ENCODE measurements around the gene UBASH3B. TPM values are rescaled to one million over a fixed set of nuclear protein-coding genes. Genes with fewer than 3 reads are reported as not detected.

The UBASH3B gene
- total RNA-seq, 3 donors from 2014 or later: 3.5 to 5.9 (median 3.9) TPM

DNA sequence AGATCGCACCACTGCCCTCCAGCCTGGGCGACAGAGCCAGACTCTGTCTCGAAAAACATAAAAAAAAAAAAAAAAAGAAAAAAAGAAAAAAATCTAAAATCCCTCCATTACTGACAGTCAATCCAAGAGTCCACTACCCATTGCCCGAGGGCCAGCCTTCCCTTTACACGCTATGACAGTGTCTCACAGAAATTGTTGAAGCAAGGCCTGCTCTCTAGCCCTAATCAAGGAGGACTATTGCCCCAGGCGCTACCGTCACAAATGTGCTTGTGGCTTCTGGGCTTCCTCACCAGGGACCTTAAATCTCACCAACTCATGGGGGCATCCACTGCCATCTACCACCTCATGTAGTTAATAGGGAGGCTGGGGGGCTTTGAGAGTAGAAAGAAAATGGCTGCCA lies 49.9 kb downstream of the UBASH3B start:
- Histone ChIP-seq H3K36me3 (ENCODE audit: low read depth) (no peaks in the 10 kb centered on the region), H3K9me3 (no peaks in the 10 kb centered on the region), H3K4me3 (no peak overlapping the region), H3K4me1 (ENCODE audit: low read depth) (no peaks in the 10 kb centered on the region)
- DNase-seq (no peak), ATAC-seq (no peak)
- intact Hi-C loops (cut with DNase I, micrococcal nuclease): no loop called here
- TF ChIP-seq, protein P1, sequence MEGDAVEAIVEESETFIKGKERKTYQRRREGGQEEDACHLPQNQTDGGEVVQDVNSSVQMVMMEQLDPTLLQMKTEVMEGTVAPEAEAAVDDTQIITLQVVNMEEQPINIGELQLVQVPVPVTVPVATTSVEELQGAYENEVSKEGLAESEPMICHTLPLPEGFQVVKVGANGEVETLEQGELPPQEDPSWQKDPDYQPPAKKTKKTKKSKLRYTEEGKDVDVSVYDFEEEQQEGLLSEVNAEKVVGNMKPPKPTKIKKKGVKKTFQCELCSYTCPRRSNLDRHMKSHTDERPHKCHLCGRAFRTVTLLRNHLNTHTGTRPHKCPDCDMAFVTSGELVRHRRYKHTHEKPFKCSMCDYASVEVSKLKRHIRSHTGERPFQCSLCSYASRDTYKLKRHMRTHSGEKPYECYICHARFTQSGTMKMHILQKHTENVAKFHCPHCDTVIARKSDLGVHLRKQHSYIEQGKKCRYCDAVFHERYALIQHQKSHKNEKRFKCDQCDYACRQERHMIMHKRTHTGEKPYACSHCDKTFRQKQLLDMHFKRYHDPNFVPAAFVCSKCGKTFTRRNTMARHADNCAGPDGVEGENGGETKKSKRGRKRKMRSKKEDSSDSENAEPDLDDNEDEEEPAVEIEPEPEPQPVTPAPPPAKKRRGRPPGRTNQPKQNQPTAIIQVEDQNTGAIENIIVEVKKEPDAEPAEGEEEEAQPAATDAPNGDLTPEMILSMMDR (IDR thresholded peaks at IDR 0.05): no peak

DNA sequence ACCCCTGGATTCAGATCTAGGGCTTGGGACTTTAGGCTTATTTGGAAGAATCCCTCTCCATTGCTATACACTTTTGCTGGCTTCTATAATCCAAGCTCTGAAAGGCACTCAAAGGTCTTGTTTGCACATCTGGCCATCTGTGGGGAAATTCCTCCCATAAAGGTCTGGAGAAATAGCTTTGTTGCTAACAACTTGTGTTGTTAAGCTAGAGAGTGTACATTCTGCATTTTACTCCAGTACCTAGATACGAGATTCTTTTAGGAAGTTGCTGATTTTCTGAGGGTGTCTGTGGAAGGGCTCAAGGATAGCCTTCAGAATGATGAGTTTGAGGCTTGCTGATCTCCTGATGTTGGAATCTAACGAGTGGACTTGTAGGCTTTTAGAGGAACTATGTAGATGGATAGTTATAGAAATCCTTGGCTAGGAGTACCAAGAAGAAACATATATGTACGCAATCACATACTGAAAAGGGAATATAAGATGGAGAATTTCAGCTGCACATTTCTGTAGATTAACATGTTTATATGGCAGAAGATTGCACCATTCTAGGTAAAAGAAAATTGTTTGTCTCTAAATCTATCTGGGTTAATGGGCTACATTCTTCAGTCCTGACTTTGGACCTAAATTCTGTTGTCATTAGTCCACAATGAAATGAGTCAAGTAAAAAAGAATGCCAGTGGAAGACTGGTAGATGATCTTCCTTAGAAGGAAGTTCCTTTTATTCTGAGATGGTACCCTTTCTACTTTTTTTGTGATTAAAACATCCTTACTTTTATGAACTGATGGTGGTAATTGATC lies 51.0 kb downstream of the UBASH3B start:
- Histone ChIP-seq H3K36me3 (ENCODE audit: low read depth) (no peaks in the 10 kb centered on the region), H3K4me1 (ENCODE audit: low read depth) (no peaks in the 10 kb centered on the region), H3K4me3 (no peak overlapping the region), H3K9me3 (no peaks in the 10 kb centered on the region)
- no peak for DNase-seq
- intact Hi-C loops (cut with DNase I, micrococcal nuclease): no loop called here
- TF ChIP-seq, protein P1 (IDR thresholded peaks at IDR 0.05): no peak
- ATAC-seq: no peak

DNA sequence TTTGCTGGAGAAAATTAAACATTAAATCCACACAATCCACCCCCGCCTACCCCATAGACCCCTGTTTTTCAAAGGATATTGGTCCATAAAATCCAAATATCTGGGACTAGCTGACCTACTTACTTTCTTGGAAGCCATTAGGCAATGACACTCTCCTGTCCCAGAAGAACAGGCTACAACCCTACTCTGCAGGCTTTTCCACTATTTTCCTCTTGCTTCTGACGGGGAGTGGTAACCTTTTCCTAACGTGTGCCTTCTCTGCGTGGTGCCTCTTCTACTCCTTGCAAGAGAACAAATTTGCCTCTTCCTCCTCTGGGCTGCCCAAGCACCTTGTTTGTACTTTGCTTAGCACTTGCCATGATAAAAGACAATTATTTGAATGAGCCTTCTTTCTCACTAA lies 51.6 kb downstream of the UBASH3B start:
- ATAC-seq: no peak

DNA sequence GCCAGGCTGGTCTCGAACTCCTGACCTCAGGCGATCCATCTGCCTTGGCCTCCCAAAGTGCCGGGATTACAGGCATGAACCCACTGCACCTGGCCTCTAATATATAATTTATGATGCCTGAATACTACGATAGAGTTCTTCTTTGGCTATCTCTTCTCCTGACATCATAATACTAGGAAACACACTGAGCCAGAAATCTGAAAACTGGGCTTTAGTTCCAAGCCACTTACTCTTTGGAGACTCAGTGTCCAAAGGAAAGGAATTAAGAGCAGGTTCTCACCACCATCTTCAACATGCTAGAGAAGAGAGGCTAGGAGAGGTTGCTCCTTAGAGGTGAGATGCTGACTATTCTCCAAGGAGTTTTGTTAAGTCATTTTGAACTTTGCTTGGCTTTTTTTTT lies 52.4 kb downstream of the UBASH3B start:
- TF ChIP-seq, protein P1 (IDR thresholded peaks at IDR 0.05): no peak
- Histone ChIP-seq H3K36me3 (ENCODE audit: low read depth) (no peaks in the 10 kb centered on the region), H3K4me1 (ENCODE audit: low read depth) (no peaks in the 10 kb centered on the region), H3K9me3 (no peaks in the 10 kb centered on the region), H3K4me3 (no peak overlapping the region)
- intact Hi-C loops (cut with DNase I, micrococcal nuclease): no loop called here
- no peak for ATAC-seq
- DNase-seq: no peak

More for the DNA sequence above, 51.6 kb downstream of the UBASH3B start:
- no peak for DNase-seq
- Histone ChIP-seq H3K4me3 (no peak overlapping the region), H3K9me3 (no peaks in the 10 kb centered on the region), H3K4me1 (ENCODE audit: low read depth) (no peaks in the 10 kb centered on the region), H3K36me3 (ENCODE audit: low read depth) (no peaks in the 10 kb centered on the region)
- intact Hi-C loops (cut with DNase I, micrococcal nuclease): no loop called here
- TF ChIP-seq, protein P1 (IDR thresholded peaks at IDR 0.05): no peak

DNA sequence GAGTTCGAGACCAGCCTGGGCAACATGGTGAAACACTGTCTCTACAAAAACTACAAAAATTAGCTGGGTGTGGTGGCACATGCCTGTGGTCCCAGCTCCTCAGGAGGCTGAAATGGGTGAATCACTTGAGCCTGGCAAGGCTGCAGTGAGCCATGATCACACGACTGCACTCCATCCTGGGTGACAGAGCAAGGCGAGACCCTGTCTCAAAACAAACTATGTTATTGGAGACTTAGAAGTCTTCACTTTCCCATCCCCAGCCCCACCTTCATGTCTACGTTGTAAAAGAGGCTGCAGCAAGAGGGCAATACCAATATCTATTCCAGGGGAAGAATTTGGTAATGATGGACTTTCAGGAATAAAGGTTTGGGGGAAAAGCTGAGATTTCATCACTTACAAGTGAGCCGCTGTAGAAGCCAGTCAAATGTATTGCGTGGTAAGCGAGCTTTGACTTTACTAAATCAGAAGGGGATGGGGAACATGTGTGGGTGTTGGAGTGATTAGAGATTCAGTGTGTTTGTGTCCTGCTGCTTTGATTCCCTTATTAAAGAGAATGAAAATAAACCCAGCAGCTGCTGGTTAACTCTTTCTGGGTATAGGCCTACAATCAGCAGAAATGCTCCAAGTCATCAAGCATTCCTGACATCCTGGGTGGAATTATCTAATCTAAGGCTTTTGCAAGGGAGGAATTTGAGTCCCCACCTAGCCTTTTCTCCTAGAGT lies 53.7 kb downstream of the UBASH3B start:
- no peak for ATAC-seq
- H3K9me3 ChIP-seq: no peaks in the 10 kb centered on the region

More for the DNA sequence above, 53.7 kb downstream of the UBASH3B start:
- DNase-seq: no peak
- Histone ChIP-seq H3K4me1 (ENCODE audit: low read depth) (no peaks in the 10 kb centered on the region), H3K36me3 (ENCODE audit: low read depth) (no peaks in the 10 kb centered on the region), H3K4me3 (no peak overlapping the region)
- TF ChIP-seq, protein P1 (IDR thresholded peaks at IDR 0.05): no peak
- intact Hi-C loops (cut with DNase I, micrococcal nuclease): no loop called here
